Neuronal stem cell (in vitro differentiated cells): ENCODE data around the gene NUP62.
"Not testable (repeated sequence)": the region's sequence is repeated elsewhere in the genome, so short reads cannot be mapped to it uniquely, and the experiment has no call there.

Experiments used
- DNase-seq: peaks from one replicate; pipeline ENCODE4 v3.0.0-alpha.2; 2013; ENCODE audit warnings: low spot score
- H2AFZ ChIP-seq: one replicate; pipeline ENCODE4 v1.6.1; 2013; ENCODE audit warnings: mild to moderate bottlenecking, low read length, inconsistent platforms
- H2AK5ac ChIP-seq: 2 replicates; pipeline ENCODE4 v1.6.1; 2013; ENCODE audit warnings: low read depth, mild to moderate bottlenecking, inconsistent platforms, low read length, moderate library complexity, mixed read lengths
- H2BK120ac ChIP-seq: 2 replicates; pipeline ENCODE4 v1.6.1; 2013; ENCODE audit warnings: low read depth, mild to moderate bottlenecking, inconsistent platforms, low read length, moderate library complexity, mixed read lengths
- H2BK12ac ChIP-seq: one replicate; pipeline ENCODE4 v1.6.1; 2013; ENCODE audit warnings: low read length, inconsistent platforms
- H2BK15ac ChIP-seq: 2 replicates; pipeline ENCODE4 v1.6.1; 2013; ENCODE audit warnings: mild to moderate bottlenecking, low read length, inconsistent platforms, mixed read lengths
- H2BK5ac ChIP-seq: one replicate; pipeline ENCODE4 v1.6.1; 2013; ENCODE audit warnings: inconsistent platforms, mild to moderate bottlenecking, low read length, moderate library complexity
- H3K14ac ChIP-seq: one replicate; pipeline ENCODE4 v1.6.1; 2013; ENCODE audit warnings: low read length, inconsistent platforms
- H3K18ac ChIP-seq: 2 replicates; pipeline ENCODE4 v1.6.1; 2013; ENCODE audit warnings: low read length, inconsistent platforms
- H3K23ac ChIP-seq: 2 replicates; pipeline ENCODE4 v1.6.1; 2013; ENCODE audit warnings: low read depth, mild to moderate bottlenecking, mixed read lengths, low read length, inconsistent platforms; ENCODE audit not compliant: poor library complexity
- H3K27ac ChIP-seq: replicated peaks from 3 replicates; pipeline ENCODE4 v1.5.1; 2013; ENCODE audit warnings: low read length, inconsistent platforms
- H3K27me3 ChIP-seq, 3 experiments: 2 replicates each; pipeline ENCODE4 v1.6.1; 2013; ENCODE audit warnings: low read length in 3 of 3, mild to moderate bottlenecking in 2 of 3, inconsistent platforms in 1 of 3, low read depth in 1 of 3, mixed read lengths in 1 of 3, moderate library complexity in 1 of 3; ENCODE audit not compliant: control insufficient read depth in 3 of 3, insufficient read depth in 3 of 3
- H3K36me3 ChIP-seq, 2 donors: replicated peaks in 1 of 2; 2 replicates each; pipeline ENCODE4 v1.6.1; 2013; ENCODE audit warnings: low read length in 2 of 2; ENCODE audit not compliant: control insufficient read depth in 2 of 2, insufficient read depth in 2 of 2
- H3K4ac ChIP-seq: 2 replicates; pipeline ENCODE4 v1.6.1; 2013; ENCODE audit warnings: inconsistent platforms, mild to moderate bottlenecking, low read length, moderate library complexity
- H3K4me1 ChIP-seq, 2 donors: 1 replicate in 1 of 2; 2 replicates in 1 of 2; pipeline ENCODE4 v1.6.1; 2013; ENCODE audit warnings: low read length in 2 of 2, low read depth in 1 of 2; ENCODE audit not compliant: control insufficient read depth in 2 of 2, insufficient read depth in 1 of 2
- H3K4me2 ChIP-seq: one replicate; pipeline ENCODE4 v1.6.1; 2013; ENCODE audit warnings: mild to moderate bottlenecking, low read length, inconsistent platforms; ENCODE audit not compliant: insufficient read depth, poor library complexity, severe bottlenecking
- H3K4me3 ChIP-seq, 2 donors: 2 replicates each; pipeline ENCODE4 v1.5.1; 2013; ENCODE audit warnings: low read length in 2 of 2, mild to moderate bottlenecking in 2 of 2, inconsistent platforms in 1 of 2, moderate library complexity in 1 of 2
- H3K79me1 ChIP-seq: one replicate; pipeline ENCODE4 v1.6.1; 2013; ENCODE audit warnings: low read depth, mild to moderate bottlenecking, inconsistent platforms, low read length, moderate library complexity
- H3K9ac ChIP-seq: one replicate; pipeline ENCODE4 v1.6.1; 2013; ENCODE audit warnings: mild to moderate bottlenecking, low read depth, low read length, inconsistent platforms; ENCODE audit not compliant: poor library complexity
- H3K9me3 ChIP-seq, 2 donors: replicated peaks in 1 of 2; 2 replicates each; pipeline versions ENCODE3 to v1.6.1; 2013; ENCODE audit warnings: low read length in 2 of 2, mild to moderate bottlenecking in 2 of 2, inconsistent platforms in 1 of 2, low read depth in 1 of 2, mixed read lengths in 1 of 2, moderate library complexity in 1 of 2; ENCODE audit not compliant: control insufficient read depth in 2 of 2, insufficient read depth in 1 of 2
- H4K8ac ChIP-seq: one replicate; pipeline ENCODE4 v1.6.1; 2013; ENCODE audit warnings: low read depth, mild to moderate bottlenecking, inconsistent platforms, low read length, moderate library complexity
- H4K91ac ChIP-seq: one replicate; pipeline ENCODE4 v1.6.1; 2013; ENCODE audit warnings: low read length, low read depth, mild to moderate bottlenecking, inconsistent platforms; ENCODE audit not compliant: poor library complexity
- WGBS, 2 donors: extraction: QIAGEN DNeasy Blood & Tissue Kit; methylation state at CpG; one replicate each; pipeline ENCODE4 v1.1.7; 2013; ENCODE audit warnings: missing lambda C conversion rate in 2 of 2, mixed read lengths in 1 of 2; ENCODE audit not compliant: insufficient read length in 2 of 2, insufficient replicate concordance in 1 of 2; ENCODE audit errors: extremely low coverage in 2 of 2; 5-methylcytosine and 5-hydroxymethylcytosine counted together

Gene NUP62

DNA sequence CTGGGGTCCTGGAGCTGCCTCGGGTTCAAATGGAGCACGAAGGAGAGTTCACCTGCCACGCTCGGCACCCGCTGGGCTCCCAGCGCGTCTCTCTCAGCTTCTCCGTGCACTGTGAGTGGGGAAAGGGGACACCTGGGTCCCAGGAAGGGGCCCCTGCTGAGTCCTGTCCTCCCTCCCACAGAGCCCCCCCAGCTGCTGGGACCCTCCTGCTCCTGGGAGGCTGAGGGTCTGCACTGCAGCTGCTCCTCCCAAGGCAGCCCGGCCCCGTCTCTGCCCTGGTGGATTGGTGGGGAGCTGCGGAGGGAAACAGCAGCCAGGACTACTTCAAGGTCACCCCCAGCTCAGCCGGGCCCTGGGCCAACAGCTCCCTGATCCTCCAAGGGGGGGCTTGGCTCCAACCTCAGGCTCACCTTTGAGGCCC is 42.7 kb upstream of the NUP62 start:
- no peak overlapping the region for H3K23ac ChIP-seq
- H3K27me3 ChIP-seq: no peaks in the 10 kb centered on the region
- no CpG with 5 or more reads among the region's 12 CpGs for WGBS, 2 donors
- H3K27ac ChIP-seq: no peak overlapping the region
- no peaks in the 10 kb centered on the region for H3K4me1 ChIP-seq
- peak overlapping the region; percentile 24 for H2BK5ac ChIP-seq
- no peak overlapping the region for H2AK5ac ChIP-seq
- no peak overlapping the region for H3K4me3 ChIP-seq
- H3K9me3 ChIP-seq: no peaks in the 10 kb centered on the region
- no peak overlapping the region for H4K91ac ChIP-seq
- peaks cover 0 to 2% of the 10 kb centered on the region in 2 donors for H3K36me3 ChIP-seq
- DNase-seq: no peak
- H3K4ac ChIP-seq: no peak overlapping the region
- no peak overlapping the region for H3K14ac ChIP-seq
- no peaks in the 10 kb centered on the region for H3K79me1 ChIP-seq
- no peak overlapping the region for H2BK15ac ChIP-seq
- H3K18ac ChIP-seq: no peak overlapping the region
- no peak overlapping the region for H2BK12ac ChIP-seq
- H2BK120ac ChIP-seq: no peak overlapping the region
- no peak overlapping the region for H2AFZ ChIP-seq
- no peak overlapping the region for H3K4me2 ChIP-seq
- H3K9ac ChIP-seq: no peak overlapping the region
- no peak overlapping the region for H4K8ac ChIP-seq

DNA sequence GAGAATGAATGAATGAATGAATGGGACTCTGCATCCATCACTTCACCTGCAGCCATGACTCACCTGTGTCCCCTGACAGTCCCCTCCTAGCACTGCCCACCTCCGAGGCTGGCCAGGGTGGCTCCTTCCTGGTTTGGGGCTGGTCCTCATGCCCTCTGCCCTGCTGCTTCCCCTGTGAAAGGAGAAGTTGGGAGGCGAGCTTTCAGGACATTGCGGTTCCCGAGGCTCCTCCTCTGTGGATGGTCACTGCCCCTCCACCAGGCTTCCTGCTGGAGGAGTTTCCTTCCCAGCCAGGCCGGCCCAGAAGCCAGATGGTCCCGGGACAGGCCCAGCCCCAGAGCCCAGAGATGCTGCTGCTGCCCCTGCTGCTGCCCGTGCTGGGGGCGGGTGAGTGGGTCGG is 40.1 kb upstream of the NUP62 start:
- H3K18ac ChIP-seq, H2AK5ac ChIP-seq, H3K36me3 ChIP-seq, H3K4me3 ChIP-seq, H3K9me3 ChIP-seq, H3K9ac ChIP-seq, H2BK5ac ChIP-seq, H2AFZ ChIP-seq, H2BK12ac ChIP-seq, H3K27me3 ChIP-seq, H2BK120ac ChIP-seq, H2BK15ac ChIP-seq, H3K14ac ChIP-seq, DNase-seq, H3K4ac ChIP-seq, H4K8ac ChIP-seq, H3K4me1 ChIP-seq, H3K79me1 ChIP-seq, H3K23ac ChIP-seq, H3K27ac ChIP-seq, H4K91ac ChIP-seq, H3K4me2 ChIP-seq: not testable (repeated sequence)
- no CpG with 5 or more reads among the region's 9 CpGs for WGBS, 2 donors

DNA sequence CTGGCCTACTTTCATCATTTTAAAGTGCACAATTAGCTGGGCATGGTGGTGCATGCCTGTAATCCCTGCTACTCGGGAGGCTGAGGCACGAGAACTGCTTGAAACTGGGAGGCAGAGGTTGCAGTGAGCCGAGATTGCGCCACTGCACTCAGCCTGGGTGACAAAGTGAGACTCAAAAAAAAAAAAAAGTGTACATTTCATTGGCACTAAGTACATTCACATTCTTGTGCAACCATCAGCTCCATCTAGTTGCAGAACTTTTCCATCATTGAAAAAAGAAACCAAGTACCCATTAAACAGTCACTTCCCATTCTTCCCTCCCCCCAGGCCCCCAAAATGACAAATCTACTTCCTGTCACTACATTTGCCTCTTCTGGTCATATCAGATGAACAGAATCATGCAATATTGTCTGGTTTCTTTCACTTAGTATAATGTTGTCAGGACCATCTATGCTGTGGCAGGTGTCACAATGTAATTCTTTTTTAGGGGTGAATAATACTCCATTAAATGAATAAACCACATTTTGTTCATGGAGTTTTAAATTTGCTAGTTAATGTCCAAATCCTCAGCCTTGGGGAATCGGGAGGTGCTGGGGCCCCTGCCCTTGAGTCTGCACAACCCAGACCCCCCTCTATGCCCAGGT is 39.1 kb upstream of the NUP62 start:
- Histone ChIP-seq H2BK15ac (no peak overlapping the region), H4K8ac (no peak overlapping the region), H3K9me3 (peaks cover 0 to 2% of the 10 kb centered on the region in 2 donors), H3K9ac (no peak overlapping the region), H2BK5ac (no peak overlapping the region), H3K79me1 (no peaks in the 10 kb centered on the region), H3K4me2 (no peak overlapping the region), H4K91ac (no peak overlapping the region), H3K4ac (no peak overlapping the region), H3K14ac (no peak overlapping the region), H3K4me3 (no peak overlapping the region), H2AFZ (no peak overlapping the region), H3K18ac (no peak overlapping the region), H3K36me3 (no peaks in the 10 kb centered on the region), H2BK120ac (no peak overlapping the region), H3K23ac (no peak overlapping the region), H3K4me1 (no peaks in the 10 kb centered on the region), H3K27ac (no peak overlapping the region), H2BK12ac (no peak overlapping the region), H3K27me3 (no peaks in the 10 kb centered on the region), H2AK5ac (no peak overlapping the region)
- no CpG with 5 or more reads among the region's 5 CpGs for WGBS, 2 donors
- no peak for DNase-seq

DNA sequence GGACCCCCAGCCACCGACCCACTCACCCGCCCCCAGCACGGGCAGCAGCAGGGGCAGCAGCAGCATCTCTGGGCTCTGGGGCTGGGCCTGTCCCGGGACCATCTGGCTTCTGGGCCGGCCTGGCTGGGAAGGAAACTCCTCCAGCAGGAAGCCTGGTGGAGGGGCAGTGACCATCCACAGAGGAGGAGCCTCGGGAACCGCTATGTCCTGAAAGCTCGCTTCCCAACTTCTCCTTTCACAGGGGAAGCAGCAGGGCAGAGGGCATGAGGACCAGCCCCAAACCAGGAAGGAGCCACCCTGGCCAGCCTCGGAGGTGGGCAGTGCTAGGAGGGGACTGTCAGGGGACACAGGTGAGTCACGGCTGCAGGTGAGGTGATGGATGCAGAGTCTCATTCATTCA is 31.7 kb upstream of the NUP62 start, which contains the start of gene SIGLEC11:
SIGLEC11 (minus strand) TSS at position 193 of the 400 bp plus-strand sequence; CDS start at position 102, 91 bp downstream.
- H2BK12ac ChIP-seq, H3K79me1 ChIP-seq, H4K8ac ChIP-seq, H3K36me3 ChIP-seq, H3K18ac ChIP-seq, H2AK5ac ChIP-seq, H3K9me3 ChIP-seq, H3K9ac ChIP-seq, H3K4me2 ChIP-seq, H3K4ac ChIP-seq, H2BK120ac ChIP-seq, H3K14ac ChIP-seq, H2BK5ac ChIP-seq, H2AFZ ChIP-seq, H2BK15ac ChIP-seq, DNase-seq, H3K27me3 ChIP-seq, H3K27ac ChIP-seq, H3K23ac ChIP-seq, H3K4me1 ChIP-seq, H4K91ac ChIP-seq, H3K4me3 ChIP-seq: not testable (repeated sequence)
- WGBS, 2 donors: no CpG with 5 or more reads among the region's 10 CpGs
